K562 (cell line): Measurements from ENCODE around the gene TFAM.

Experiments used
- CTCF ChIP-seq, 3 experiments: IDR thresholded peaks in 2 of 3; conservative IDR thresholded peaks in 1 of 3; 2 replicates each; pipeline ENCODE4 v1.5.1; 2011 to 2012; ENCODE audit warnings: low read length in 3 of 3, mild to moderate bottlenecking in 3 of 3, control low read depth in 2 of 3, improper control_type of control experiment in 1 of 3, inconsistent platforms in 1 of 3, low read depth in 1 of 3, mixed read lengths in 1 of 3, moderate library complexity in 1 of 3; ENCODE audit not compliant: insufficient read depth in 2 of 3
- CXXC5 ChIP-seq: fragments of 250-450 bp; sonication (Bioruptor Pico); IDR thresholded peaks from 2 replicates; pipeline ENCODE4 v1.8.0; 2022; ENCODE audit warnings: inconsistent platforms, mild to moderate bottlenecking, moderate library complexity
- EZH2 ChIP-seq: IDR thresholded peaks from 2 replicates; pipeline ENCODE4 v1.6.1; 2012; ENCODE audit warnings: low read depth, mild to moderate bottlenecking, inconsistent platforms, low read length, borderline replicate concordance
- GABPA ChIP-seq: fragments of 200-800 bp; sonication (Bioruptor generic); conservative IDR thresholded peaks from 2 replicates; pipeline ENCODE4 v1.6.1; 2016; ENCODE audit warnings: low read depth, missing genetic modification characterization, missing compliant biosample characterization
- GATA2 ChIP-seq: sonication (generic); formaldehyde crosslinking; IDR thresholded peaks from 2 replicates; pipeline ENCODE4 v1.4.0; 2020; ENCODE audit warnings: mild to moderate bottlenecking, missing genetic modification reagents
- HBP1 ChIP-seq: fragments of 450-650 bp; formaldehyde crosslinking; IDR thresholded peaks from 2 replicates; pipeline ENCODE4 v1.4.0; 2022; ENCODE audit warnings: missing genetic modification characterization
- HDAC6 ChIP-seq: IDR thresholded peaks from 2 replicates; pipeline ENCODE4 v1.6.1; 2012; ENCODE audit warnings: low read depth, mild to moderate bottlenecking, control low read depth, inconsistent platforms, low read length, moderate library complexity
- KAT8 ChIP-seq: fragments of 450-650 bp; IDR thresholded peaks from 2 replicates; pipeline ENCODE4 v1.6.1; 2016; ENCODE audit warnings: low read depth, mild to moderate bottlenecking
- POLR2A ChIP-seq: fragments of 450-650 bp; conservative IDR thresholded peaks from 2 replicates; pipeline ENCODE4 v1.6.1; 2016
- SETDB1 ChIP-seq: IDR thresholded peaks from one replicate; pipeline ENCODE4 v1.6.1; 2012; ENCODE audit warnings: low read length, control low read depth, inconsistent platforms
- TAF1 ChIP-seq: IDR thresholded peaks from 2 replicates; pipeline ENCODE4 v1.6.1; 2011; ENCODE audit warnings: mild to moderate bottlenecking, low read length, moderate library complexity; ENCODE audit not compliant: insufficient read depth, control insufficient read depth, severe bottlenecking; ENCODE audit errors: extremely low read depth
- ZNF696 ChIP-seq: fragments of 250-450 bp; sonication (Bioruptor Pico); conservative IDR thresholded peaks from 2 replicates; pipeline ENCODE4 v1.4.0; 2020; ENCODE audit warnings: mild to moderate bottlenecking, moderate library complexity
- TF ChIP-seq, protein P1 (sequence below): sonication (generic); formaldehyde crosslinking; IDR thresholded peaks from 2 replicates; pipeline ENCODE4 v1.8.1; 2023; ENCODE audit warnings: mild to moderate bottlenecking, missing genetic modification reagents, moderate library complexity
- TF ChIP-seq, protein P2 (sequence below): conservative IDR thresholded peaks from 2 replicates; pipeline ENCODE4 v1.6.1; 2011; ENCODE audit warnings: low read depth, mild to moderate bottlenecking, low read length; ENCODE audit not compliant: control insufficient read depth

GRCh38 chr10:58373442-58373827 lies 11.8 kb upstream of the TFAM start:
- TF ChIP-seq GABPA (tag) (no peak), POLR2A (no peak), KAT8 (no peak), HDAC6 (no peak), HBP1 (no peak), ZNF696 (CRISPR knock-in tag) (no peak), CXXC5 (CRISPR knock-in tag) (no peak), CTCF (IDR thresholded peaks at IDR 0.05 in 2 of 3, conservative IDR thresholded peaks at IDR 0.05 in 1 of 3; ENCODE audit: insufficient read depth in 2 of 3, low read depth in 1 of 3, low read length in 3 of 3) (no peak), GATA2 (CRISPR knock-in tag) (no peak), TAF1 (no peak), SETDB1 (no peak), EZH2 (no peak)
- TF ChIP-seq, protein P1, sequence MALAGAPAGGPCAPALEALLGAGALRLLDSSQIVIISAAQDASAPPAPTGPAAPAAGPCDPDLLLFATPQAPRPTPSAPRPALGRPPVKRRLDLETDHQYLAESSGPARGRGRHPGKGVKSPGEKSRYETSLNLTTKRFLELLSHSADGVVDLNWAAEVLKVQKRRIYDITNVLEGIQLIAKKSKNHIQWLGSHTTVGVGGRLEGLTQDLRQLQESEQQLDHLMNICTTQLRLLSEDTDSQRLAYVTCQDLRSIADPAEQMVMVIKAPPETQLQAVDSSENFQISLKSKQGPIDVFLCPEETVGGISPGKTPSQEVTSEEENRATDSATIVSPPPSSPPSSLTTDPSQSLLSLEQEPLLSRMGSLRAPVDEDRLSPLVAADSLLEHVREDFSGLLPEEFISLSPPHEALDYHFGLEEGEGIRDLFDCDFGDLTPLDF (CRISPR knock-in tag): no peak
- TF ChIP-seq, protein P2, sequence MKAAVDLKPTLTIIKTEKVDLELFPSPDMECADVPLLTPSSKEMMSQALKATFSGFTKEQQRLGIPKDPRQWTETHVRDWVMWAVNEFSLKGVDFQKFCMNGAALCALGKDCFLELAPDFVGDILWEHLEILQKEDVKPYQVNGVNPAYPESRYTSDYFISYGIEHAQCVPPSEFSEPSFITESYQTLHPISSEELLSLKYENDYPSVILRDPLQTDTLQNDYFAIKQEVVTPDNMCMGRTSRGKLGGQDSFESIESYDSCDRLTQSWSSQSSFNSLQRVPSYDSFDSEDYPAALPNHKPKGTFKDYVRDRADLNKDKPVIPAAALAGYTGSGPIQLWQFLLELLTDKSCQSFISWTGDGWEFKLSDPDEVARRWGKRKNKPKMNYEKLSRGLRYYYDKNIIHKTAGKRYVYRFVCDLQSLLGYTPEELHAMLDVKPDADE: no peak
